HepG2 (cell line): Measurements from ENCODE around the gene SLC25A22. TPM values are rescaled to one million over a fixed set of nuclear protein-coding genes. Genes with fewer than 3 reads are reported as not detected.

ENCODE experiments used
- FOXA3 ChIP-seq: IDR thresholded peaks from 2 replicates; pipeline ENCODE4 v1.6.1; 2016; ENCODE audit warnings: missing genetic modification reagents, missing compliant biosample characterization
- GPN1 ChIP-seq: sonication (generic); formaldehyde crosslinking; IDR thresholded peaks from 2 replicates; pipeline ENCODE4 v1.5.1; 2020; ENCODE audit warnings: missing genetic modification reagents, borderline replicate concordance
- KAT8 ChIP-seq: IDR thresholded peaks from 2 replicates; pipeline ENCODE4 v1.6.1; 2016; ENCODE audit warnings: missing genetic modification reagents, missing compliant biosample characterization
- KDM6A ChIP-seq: IDR thresholded peaks from 2 replicates; pipeline ENCODE4 v1.6.1; 2016; ENCODE audit warnings: low read depth
- MTA3 ChIP-seq: sonication (generic); formaldehyde crosslinking; IDR thresholded peaks from 2 replicates; pipeline ENCODE4 v1.4.0; 2020; ENCODE audit warnings: missing genetic modification reagents
- ZNF530 ChIP-seq: sonication (generic); formaldehyde crosslinking; IDR thresholded peaks from 2 replicates; pipeline ENCODE4 v1.5.0; 2020; ENCODE audit warnings: low read depth, mild to moderate bottlenecking, missing genetic modification reagents
- ZNF660 ChIP-seq: sonication (generic); formaldehyde crosslinking; IDR thresholded peaks from 2 replicates; pipeline ENCODE4 v1.5.1; 2020; ENCODE audit warnings: mild to moderate bottlenecking, low read depth, missing genetic modification reagents, borderline replicate concordance
- ZNF740 ChIP-seq: sonication (generic); formaldehyde crosslinking; IDR thresholded peaks from 2 replicates; pipeline ENCODE4 v1.4.0; 2020; ENCODE audit warnings: missing genetic modification reagents
- ZZZ3 ChIP-seq: sonication (generic); formaldehyde crosslinking; IDR thresholded peaks from 2 replicates; pipeline ENCODE4 v1.4.0; 2020; ENCODE audit warnings: missing genetic modification reagents, mild to moderate bottlenecking, borderline replicate concordance
- polyA plus RNA-seq, 8 experiments: library from polyadenylated mRNA; depleted of rRNA in 3 of 8; stranded (reverse) in 7 of 8; unstranded in 1 of 8; fragments of >200 nt; fragmentation: Illumina TruSeq in 4 of 8; extraction: Trizol in 4 of 8; gene quantifications; 2 replicates each; pipeline versions ENCODE4 v1.2.1 to v1.2.3, GENCODE V29; 2011 to 2016; ENCODE audit warnings: low read depth in 4 of 8, missing spikeins in 1 of 8, mixed read lengths in 1 of 8; ENCODE audit not compliant: insufficient read depth in 1 of 8
- total RNA-seq, 5 experiments: library from RNA; depleted of rRNA; stranded (reverse); fragments of >200 nt; fragmentation: Illumina TruSeq; extraction: Trizol; gene quantifications; 2 replicates each; pipeline ENCODE4 v1.2.3, GENCODE V29; 2016; ENCODE audit warnings: low read depth in 1 of 5
- TF ChIP-seq, protein P1 (sequence below): sonication (generic); formaldehyde crosslinking; conservative IDR thresholded peaks from 2 replicates; pipeline ENCODE4 v1.4.0; 2020; ENCODE audit warnings: missing genetic modification reagents
- TF ChIP-seq, protein P2 (sequence below): IDR thresholded peaks from 2 replicates; pipeline ENCODE4 v1.6.1; 2018; ENCODE audit warnings: missing genetic modification reagents, mild to moderate bottlenecking, missing compliant biosample characterization
- TF ChIP-seq, protein P3 (sequence below): sonication (generic); formaldehyde crosslinking; IDR thresholded peaks from 2 replicates; pipeline ENCODE4 v1.4.0; 2020; ENCODE audit warnings: missing genetic modification reagents, borderline replicate concordance
- TF ChIP-seq, protein P4 (sequence below): sonication (generic); formaldehyde crosslinking; IDR thresholded peaks from 2 replicates; pipeline ENCODE4 v1.8.0; 2022; ENCODE audit warnings: low read depth, missing genetic modification reagents
- TF ChIP-seq, protein P5 (sequence below): sonication (generic); formaldehyde crosslinking; IDR thresholded peaks from 2 replicates; pipeline ENCODE4 v1.9.0; 2022; ENCODE audit warnings: missing genetic modification reagents, mild to moderate bottlenecking, borderline replicate concordance
- TF ChIP-seq, protein P6 (sequence below): sonication (generic); formaldehyde crosslinking; IDR thresholded peaks from 2 replicates; pipeline ENCODE4 v1.5.1; 2020; ENCODE audit warnings: missing genetic modification reagents, mild to moderate bottlenecking, borderline replicate concordance

SLC25A22 gene
- total and polyA plus RNA-seq, 2 of the 13 experiments (the other 11 are each of a cell fraction or from before 2014, with no cell fraction given): 12.4 to 19.2 TPM

DNA sequence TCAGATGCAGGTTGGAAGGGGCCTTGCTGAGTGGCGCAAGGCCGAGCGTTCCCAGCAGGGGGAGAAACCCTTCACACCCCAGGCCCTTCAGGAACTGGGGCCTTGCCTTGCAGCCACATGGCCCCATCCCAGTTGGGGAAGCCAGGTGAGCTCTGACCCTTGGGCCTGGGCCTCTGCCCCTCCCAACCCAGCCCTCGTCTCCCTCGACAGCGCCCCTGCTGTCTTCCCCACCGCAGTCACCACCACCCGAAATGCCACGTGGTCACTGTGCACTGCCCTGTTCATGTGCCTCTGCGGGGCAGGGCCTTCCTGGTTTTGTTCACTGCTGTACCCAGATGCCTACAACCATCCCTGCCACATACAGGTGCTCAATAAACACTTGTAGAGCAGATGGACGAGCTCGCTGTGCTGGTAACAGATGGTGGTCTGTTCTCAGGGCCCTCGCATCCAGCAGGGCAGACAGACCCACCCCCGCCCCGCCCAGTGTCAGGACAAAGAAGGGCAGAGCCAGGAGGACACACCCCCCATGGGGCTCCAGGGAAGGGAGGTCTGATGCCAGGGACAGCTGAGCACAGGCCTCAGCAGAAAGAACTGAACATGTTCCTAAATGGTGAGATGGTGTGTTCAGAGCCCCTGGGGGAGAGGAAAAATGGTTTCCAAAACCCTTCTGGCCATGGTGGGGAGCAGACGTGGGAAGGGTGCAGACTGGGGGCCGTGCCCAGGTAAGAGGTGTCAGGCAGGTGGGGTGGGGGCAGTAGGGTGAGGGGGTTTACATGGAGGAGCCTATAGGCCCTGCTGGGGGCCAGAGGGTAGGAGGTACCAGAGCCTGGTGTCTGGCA, 40.6 kb upstream of the SLC25A22 start (continued):
- TF ChIP-seq ZZZ3 (CRISPR knock-in tag) (no peak), GPN1 (CRISPR knock-in tag) (no peak), FOXA3 (peak; percentile 75), ZNF660 (no peak), KAT8 (CRISPR knock-in tag) (peak; percentile 45; the same call in 1 of the 2 replicates), KDM6A (CRISPR knock-in tag) (no peak), ZNF740 (CRISPR knock-in tag) (peak; percentile 88; the same call in 1 of the 2 replicates), ZNF530 (CRISPR knock-in tag) (no peak), MTA3 (CRISPR knock-in tag) (no peak)
- TF ChIP-seq, protein P1, sequence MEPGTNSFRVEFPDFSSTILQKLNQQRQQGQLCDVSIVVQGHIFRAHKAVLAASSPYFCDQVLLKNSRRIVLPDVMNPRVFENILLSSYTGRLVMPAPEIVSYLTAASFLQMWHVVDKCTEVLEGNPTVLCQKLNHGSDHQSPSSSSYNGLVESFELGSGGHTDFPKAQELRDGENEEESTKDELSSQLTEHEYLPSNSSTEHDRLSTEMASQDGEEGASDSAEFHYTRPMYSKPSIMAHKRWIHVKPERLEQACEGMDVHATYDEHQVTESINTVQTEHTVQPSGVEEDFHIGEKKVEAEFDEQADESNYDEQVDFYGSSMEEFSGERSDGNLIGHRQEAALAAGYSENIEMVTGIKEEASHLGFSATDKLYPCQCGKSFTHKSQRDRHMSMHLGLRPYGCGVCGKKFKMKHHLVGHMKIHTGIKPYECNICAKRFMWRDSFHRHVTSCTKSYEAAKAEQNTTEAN (CRISPR knock-in tag): no peak; the same call in 1 of the 2 replicates
- TF ChIP-seq, protein P2, sequence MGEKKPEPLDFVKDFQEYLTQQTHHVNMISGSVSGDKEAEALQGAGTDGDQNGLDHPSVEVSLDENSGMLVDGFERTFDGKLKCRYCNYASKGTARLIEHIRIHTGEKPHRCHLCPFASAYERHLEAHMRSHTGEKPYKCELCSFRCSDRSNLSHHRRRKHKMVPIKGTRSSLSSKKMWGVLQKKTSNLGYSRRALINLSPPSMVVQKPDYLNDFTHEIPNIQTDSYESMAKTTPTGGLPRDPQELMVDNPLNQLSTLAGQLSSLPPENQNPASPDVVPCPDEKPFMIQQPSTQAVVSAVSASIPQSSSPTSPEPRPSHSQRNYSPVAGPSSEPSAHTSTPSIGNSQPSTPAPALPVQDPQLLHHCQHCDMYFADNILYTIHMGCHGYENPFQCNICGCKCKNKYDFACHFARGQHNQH (CRISPR knock-in tag): peak; percentile 39; the same call in 1 of the 2 replicates
- TF ChIP-seq, protein P3, sequence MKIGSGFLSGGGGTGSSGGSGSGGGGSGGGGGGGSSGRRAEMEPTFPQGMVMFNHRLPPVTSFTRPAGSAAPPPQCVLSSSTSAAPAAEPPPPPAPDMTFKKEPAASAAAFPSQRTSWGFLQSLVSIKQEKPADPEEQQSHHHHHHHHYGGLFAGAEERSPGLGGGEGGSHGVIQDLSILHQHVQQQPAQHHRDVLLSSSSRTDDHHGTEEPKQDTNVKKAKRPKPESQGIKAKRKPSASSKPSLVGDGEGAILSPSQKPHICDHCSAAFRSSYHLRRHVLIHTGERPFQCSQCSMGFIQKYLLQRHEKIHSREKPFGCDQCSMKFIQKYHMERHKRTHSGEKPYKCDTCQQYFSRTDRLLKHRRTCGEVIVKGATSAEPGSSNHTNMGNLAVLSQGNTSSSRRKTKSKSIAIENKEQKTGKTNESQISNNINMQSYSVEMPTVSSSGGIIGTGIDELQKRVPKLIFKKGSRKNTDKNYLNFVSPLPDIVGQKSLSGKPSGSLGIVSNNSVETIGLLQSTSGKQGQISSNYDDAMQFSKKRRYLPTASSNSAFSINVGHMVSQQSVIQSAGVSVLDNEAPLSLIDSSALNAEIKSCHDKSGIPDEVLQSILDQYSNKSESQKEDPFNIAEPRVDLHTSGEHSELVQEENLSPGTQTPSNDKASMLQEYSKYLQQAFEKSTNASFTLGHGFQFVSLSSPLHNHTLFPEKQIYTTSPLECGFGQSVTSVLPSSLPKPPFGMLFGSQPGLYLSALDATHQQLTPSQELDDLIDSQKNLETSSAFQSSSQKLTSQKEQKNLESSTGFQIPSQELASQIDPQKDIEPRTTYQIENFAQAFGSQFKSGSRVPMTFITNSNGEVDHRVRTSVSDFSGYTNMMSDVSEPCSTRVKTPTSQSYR: peak; percentile 57; the same call in 1 of the 2 replicates
- TF ChIP-seq, protein P4, sequence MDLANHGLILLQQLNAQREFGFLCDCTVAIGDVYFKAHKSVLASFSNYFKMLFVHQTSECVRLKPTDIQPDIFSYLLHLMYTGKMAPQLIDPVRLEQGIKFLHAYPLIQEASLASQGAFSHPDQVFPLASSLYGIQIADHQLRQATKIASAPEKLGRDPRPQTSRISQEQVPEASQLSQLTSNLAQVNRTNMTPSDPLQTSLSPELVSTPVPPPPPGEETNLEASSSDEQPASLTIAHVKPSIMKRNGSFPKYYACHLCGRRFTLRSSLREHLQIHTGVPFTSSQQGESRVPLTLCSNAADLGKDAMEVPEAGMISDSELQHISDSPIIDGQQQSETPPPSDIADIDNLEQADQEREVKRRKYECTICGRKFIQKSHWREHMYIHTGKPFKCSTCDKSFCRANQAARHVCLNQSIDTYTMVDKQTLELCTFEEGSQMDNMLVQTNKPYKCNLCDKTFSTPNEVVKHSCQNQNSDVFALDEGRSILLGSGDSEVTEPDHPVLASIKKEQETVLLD (CRISPR knock-in tag): no peak
- TF ChIP-seq, protein P5, sequence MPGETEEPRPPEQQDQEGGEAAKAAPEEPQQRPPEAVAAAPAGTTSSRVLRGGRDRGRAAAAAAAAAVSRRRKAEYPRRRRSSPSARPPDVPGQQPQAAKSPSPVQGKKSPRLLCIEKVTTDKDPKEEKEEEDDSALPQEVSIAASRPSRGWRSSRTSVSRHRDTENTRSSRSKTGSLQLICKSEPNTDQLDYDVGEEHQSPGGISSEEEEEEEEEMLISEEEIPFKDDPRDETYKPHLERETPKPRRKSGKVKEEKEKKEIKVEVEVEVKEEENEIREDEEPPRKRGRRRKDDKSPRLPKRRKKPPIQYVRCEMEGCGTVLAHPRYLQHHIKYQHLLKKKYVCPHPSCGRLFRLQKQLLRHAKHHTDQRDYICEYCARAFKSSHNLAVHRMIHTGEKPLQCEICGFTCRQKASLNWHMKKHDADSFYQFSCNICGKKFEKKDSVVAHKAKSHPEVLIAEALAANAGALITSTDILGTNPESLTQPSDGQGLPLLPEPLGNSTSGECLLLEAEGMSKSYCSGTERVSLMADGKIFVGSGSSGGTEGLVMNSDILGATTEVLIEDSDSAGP (CRISPR knock-in tag): peak; percentile 42; the same call in 1 of the 2 replicates
- TF ChIP-seq, protein P6, sequence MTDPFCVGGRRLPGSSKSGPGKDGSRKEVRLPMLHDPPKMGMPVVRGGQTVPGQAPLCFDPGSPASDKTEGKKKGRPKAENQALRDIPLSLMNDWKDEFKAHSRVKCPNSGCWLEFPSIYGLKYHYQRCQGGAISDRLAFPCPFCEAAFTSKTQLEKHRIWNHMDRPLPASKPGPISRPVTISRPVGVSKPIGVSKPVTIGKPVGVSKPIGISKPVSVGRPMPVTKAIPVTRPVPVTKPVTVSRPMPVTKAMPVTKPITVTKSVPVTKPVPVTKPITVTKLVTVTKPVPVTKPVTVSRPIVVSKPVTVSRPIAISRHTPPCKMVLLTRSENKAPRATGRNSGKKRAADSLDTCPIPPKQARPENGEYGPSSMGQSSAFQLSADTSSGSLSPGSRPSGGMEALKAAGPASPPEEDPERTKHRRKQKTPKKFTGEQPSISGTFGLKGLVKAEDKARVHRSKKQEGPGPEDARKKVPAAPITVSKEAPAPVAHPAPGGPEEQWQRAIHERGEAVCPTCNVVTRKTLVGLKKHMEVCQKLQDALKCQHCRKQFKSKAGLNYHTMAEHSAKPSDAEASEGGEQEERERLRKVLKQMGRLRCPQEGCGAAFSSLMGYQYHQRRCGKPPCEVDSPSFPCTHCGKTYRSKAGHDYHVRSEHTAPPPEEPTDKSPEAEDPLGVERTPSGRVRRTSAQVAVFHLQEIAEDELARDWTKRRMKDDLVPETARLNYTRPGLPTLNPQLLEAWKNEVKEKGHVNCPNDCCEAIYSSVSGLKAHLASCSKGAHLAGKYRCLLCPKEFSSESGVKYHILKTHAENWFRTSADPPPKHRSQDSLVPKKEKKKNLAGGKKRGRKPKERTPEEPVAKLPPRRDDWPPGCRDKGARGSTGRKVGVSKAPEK (CRISPR knock-in tag): 0 out of 2 replicates have a peak, but pooled peaks have one; percentile 77
